Measurements from ENCODE around the gene ATP5MC2.
A peak's percentile ranks its signal among the peaks of the same experiment; 100 is the strongest.

GRCh38 chr12:53675701-53676607 is at the start of gene ATP5MC2:
- TF ChIP-seq, protein P1, sequence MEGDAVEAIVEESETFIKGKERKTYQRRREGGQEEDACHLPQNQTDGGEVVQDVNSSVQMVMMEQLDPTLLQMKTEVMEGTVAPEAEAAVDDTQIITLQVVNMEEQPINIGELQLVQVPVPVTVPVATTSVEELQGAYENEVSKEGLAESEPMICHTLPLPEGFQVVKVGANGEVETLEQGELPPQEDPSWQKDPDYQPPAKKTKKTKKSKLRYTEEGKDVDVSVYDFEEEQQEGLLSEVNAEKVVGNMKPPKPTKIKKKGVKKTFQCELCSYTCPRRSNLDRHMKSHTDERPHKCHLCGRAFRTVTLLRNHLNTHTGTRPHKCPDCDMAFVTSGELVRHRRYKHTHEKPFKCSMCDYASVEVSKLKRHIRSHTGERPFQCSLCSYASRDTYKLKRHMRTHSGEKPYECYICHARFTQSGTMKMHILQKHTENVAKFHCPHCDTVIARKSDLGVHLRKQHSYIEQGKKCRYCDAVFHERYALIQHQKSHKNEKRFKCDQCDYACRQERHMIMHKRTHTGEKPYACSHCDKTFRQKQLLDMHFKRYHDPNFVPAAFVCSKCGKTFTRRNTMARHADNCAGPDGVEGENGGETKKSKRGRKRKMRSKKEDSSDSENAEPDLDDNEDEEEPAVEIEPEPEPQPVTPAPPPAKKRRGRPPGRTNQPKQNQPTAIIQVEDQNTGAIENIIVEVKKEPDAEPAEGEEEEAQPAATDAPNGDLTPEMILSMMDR (IDR thresholded peaks at IDR 0.05; ENCODE audit: insufficient read depth, low read length, poor library complexity, severe bottlenecking) = peak; percentile 99
- TF ChIP-seq EZH2phosphoT487 (conservative IDR thresholded peaks at IDR 0.05; ENCODE audit: low read length) = no peak

Data from SU-DHL-6 (cell line).